ENCODE measurements around the gene JUP.

- TF ChIP-seq CTCF (IDR thresholded peaks at IDR 0.05): no peak
- no peak for TF ChIP-seq POLR2A (IDR thresholded peaks at IDR 0.05; ENCODE audit: low read depth)
- no peak for TF ChIP-seq POLR2AphosphoS5 (IDR thresholded peaks at IDR 0.05)
Measured at GRCh38 chr17:41723801-41724475, 62.6 kb downstream of the JUP start.
